ENCODE results near the gene CRTAC1.

GRCh38 chr10:97975598-97975997, 54.8 kb downstream of the CRTAC1 start:
- TF ChIP-seq CTCF (IDR thresholded peaks at IDR 0.05 in 2 of 3, conservative IDR thresholded peaks at IDR 0.05 in 1 of 3; ENCODE audit: control insufficient read depth in 2 of 3, extremely low read depth in 1 of 3, insufficient read depth in 1 of 3, low read depth in 3 of 3, low read length in 3 of 3) (no peak), SP1 (IDR thresholded peaks at IDR 0.05; ENCODE audit: low read depth, low read length) (no peak), MYC (IDR thresholded peaks at IDR 0.05; ENCODE audit: insufficient read depth, insufficient read length, insufficient replicate concordance, low read length, severe bottlenecking) (no peak), CHD2 (IDR thresholded peaks at IDR 0.05; ENCODE audit: borderline replicate concordance, low read depth, low read length) (no peak), CBFB (IDR thresholded peaks at IDR 0.05; ENCODE audit: low read depth) (no peak), EZH2 (IDR thresholded peaks at IDR 0.05; ENCODE audit: borderline replicate concordance, control insufficient read depth, low read depth, low read length) (no peak), NKRF (conservative IDR thresholded peaks at IDR 0.05) (no peak), POLR2AphosphoS5 (IDR thresholded peaks at IDR 0.05; ENCODE audit: low read length) (no peak), CUX1 (IDR thresholded peaks at IDR 0.05; ENCODE audit: insufficient replicate concordance, low read depth, low read length) (no peak), ZNF687 (IDR thresholded peaks at IDR 0.05) (no peak), NFYB (IDR thresholded peaks at IDR 0.05; ENCODE audit: insufficient read depth, low read depth, low read length) (no peak)

All from GM12878 (cell line).